ENCODE measurements around the gene LYPLAL1.

DNA sequence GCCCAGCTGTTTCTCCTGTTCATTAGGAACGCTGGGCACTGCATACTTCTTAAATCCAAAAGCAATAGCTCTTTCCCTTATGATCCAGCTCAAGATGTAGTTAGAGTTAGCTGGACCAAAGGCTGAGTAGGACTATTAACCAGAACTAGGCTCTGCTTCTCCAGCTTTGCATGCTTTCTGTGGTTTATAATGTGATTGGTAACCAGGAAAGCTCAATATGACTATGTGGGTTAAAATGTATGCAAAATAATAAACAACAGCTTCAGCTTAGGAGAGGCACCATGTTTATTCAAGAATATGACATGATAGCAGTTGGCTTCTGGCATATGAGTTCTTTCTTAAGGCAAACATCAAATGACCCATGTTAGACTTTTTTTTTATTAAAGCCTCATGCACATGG, 73.8 kb downstream of the LYPLAL1 start:
- TF ChIP-seq, protein P1, sequence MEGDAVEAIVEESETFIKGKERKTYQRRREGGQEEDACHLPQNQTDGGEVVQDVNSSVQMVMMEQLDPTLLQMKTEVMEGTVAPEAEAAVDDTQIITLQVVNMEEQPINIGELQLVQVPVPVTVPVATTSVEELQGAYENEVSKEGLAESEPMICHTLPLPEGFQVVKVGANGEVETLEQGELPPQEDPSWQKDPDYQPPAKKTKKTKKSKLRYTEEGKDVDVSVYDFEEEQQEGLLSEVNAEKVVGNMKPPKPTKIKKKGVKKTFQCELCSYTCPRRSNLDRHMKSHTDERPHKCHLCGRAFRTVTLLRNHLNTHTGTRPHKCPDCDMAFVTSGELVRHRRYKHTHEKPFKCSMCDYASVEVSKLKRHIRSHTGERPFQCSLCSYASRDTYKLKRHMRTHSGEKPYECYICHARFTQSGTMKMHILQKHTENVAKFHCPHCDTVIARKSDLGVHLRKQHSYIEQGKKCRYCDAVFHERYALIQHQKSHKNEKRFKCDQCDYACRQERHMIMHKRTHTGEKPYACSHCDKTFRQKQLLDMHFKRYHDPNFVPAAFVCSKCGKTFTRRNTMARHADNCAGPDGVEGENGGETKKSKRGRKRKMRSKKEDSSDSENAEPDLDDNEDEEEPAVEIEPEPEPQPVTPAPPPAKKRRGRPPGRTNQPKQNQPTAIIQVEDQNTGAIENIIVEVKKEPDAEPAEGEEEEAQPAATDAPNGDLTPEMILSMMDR (IDR thresholded peaks at IDR 0.05; ENCODE audit: poor library complexity): no peak
- no peak for TF ChIP-seq EZH2 (IDR thresholded peaks at IDR 0.05; ENCODE audit: borderline replicate concordance)
